Neuronal stem cell (in vitro differentiated cells): ENCODE measurements around the gene UNG. TPM values are rescaled to one million over a fixed set of nuclear protein-coding genes. Genes with fewer than 3 reads are reported as not detected.
"Not testable (repeated sequence)": the region's sequence is repeated elsewhere in the genome, so short reads cannot be mapped to it uniquely, and the experiment has no call there.

ENCODE experiments used
- DNase-seq: peaks from one replicate; pipeline ENCODE4 v3.0.0-alpha.2; 2013; ENCODE audit warnings: low spot score
- H2AFZ ChIP-seq: one replicate; pipeline ENCODE4 v1.6.1; 2013; ENCODE audit warnings: mild to moderate bottlenecking, low read length, inconsistent platforms
- H2AK5ac ChIP-seq: 2 replicates; pipeline ENCODE4 v1.6.1; 2013; ENCODE audit warnings: low read depth, mild to moderate bottlenecking, inconsistent platforms, low read length, moderate library complexity, mixed read lengths
- H2BK120ac ChIP-seq: 2 replicates; pipeline ENCODE4 v1.6.1; 2013; ENCODE audit warnings: low read depth, mild to moderate bottlenecking, inconsistent platforms, low read length, moderate library complexity, mixed read lengths
- H2BK12ac ChIP-seq: one replicate; pipeline ENCODE4 v1.6.1; 2013; ENCODE audit warnings: low read length, inconsistent platforms
- H2BK15ac ChIP-seq: 2 replicates; pipeline ENCODE4 v1.6.1; 2013; ENCODE audit warnings: mild to moderate bottlenecking, low read length, inconsistent platforms, mixed read lengths
- H2BK5ac ChIP-seq: one replicate; pipeline ENCODE4 v1.6.1; 2013; ENCODE audit warnings: inconsistent platforms, mild to moderate bottlenecking, low read length, moderate library complexity
- H3K14ac ChIP-seq: one replicate; pipeline ENCODE4 v1.6.1; 2013; ENCODE audit warnings: low read length, inconsistent platforms
- H3K18ac ChIP-seq: 2 replicates; pipeline ENCODE4 v1.6.1; 2013; ENCODE audit warnings: low read length, inconsistent platforms
- H3K23ac ChIP-seq: 2 replicates; pipeline ENCODE4 v1.6.1; 2013; ENCODE audit warnings: low read depth, mild to moderate bottlenecking, mixed read lengths, low read length, inconsistent platforms; ENCODE audit not compliant: poor library complexity
- H3K27ac ChIP-seq: replicated peaks from 3 replicates; pipeline ENCODE4 v1.5.1; 2013; ENCODE audit warnings: low read length, inconsistent platforms
- H3K27me3 ChIP-seq, 3 experiments: 2 replicates each; pipeline ENCODE4 v1.6.1; 2013; ENCODE audit warnings: low read length in 3 of 3, mild to moderate bottlenecking in 2 of 3, inconsistent platforms in 1 of 3, low read depth in 1 of 3, mixed read lengths in 1 of 3, moderate library complexity in 1 of 3; ENCODE audit not compliant: control insufficient read depth in 3 of 3, insufficient read depth in 3 of 3
- H3K36me3 ChIP-seq, 2 donors: replicated peaks in 1 of 2; 2 replicates each; pipeline ENCODE4 v1.6.1; 2013; ENCODE audit warnings: low read length in 2 of 2; ENCODE audit not compliant: control insufficient read depth in 2 of 2, insufficient read depth in 2 of 2
- H3K4ac ChIP-seq: 2 replicates; pipeline ENCODE4 v1.6.1; 2013; ENCODE audit warnings: inconsistent platforms, mild to moderate bottlenecking, low read length, moderate library complexity
- H3K4me1 ChIP-seq, 2 donors: 1 replicate in 1 of 2; 2 replicates in 1 of 2; pipeline ENCODE4 v1.6.1; 2013; ENCODE audit warnings: low read length in 2 of 2, low read depth in 1 of 2; ENCODE audit not compliant: control insufficient read depth in 2 of 2, insufficient read depth in 1 of 2
- H3K4me2 ChIP-seq: one replicate; pipeline ENCODE4 v1.6.1; 2013; ENCODE audit warnings: mild to moderate bottlenecking, low read length, inconsistent platforms; ENCODE audit not compliant: insufficient read depth, poor library complexity, severe bottlenecking
- H3K4me3 ChIP-seq, 2 donors: 2 replicates each; pipeline ENCODE4 v1.5.1; 2013; ENCODE audit warnings: low read length in 2 of 2, mild to moderate bottlenecking in 2 of 2, inconsistent platforms in 1 of 2, moderate library complexity in 1 of 2
- H3K79me1 ChIP-seq: one replicate; pipeline ENCODE4 v1.6.1; 2013; ENCODE audit warnings: low read depth, mild to moderate bottlenecking, inconsistent platforms, low read length, moderate library complexity
- H3K9ac ChIP-seq: one replicate; pipeline ENCODE4 v1.6.1; 2013; ENCODE audit warnings: mild to moderate bottlenecking, low read depth, low read length, inconsistent platforms; ENCODE audit not compliant: poor library complexity
- H3K9me3 ChIP-seq, 2 donors: replicated peaks in 1 of 2; 2 replicates each; pipeline versions ENCODE3 to v1.6.1; 2013; ENCODE audit warnings: low read length in 2 of 2, mild to moderate bottlenecking in 2 of 2, inconsistent platforms in 1 of 2, low read depth in 1 of 2, mixed read lengths in 1 of 2, moderate library complexity in 1 of 2; ENCODE audit not compliant: control insufficient read depth in 2 of 2, insufficient read depth in 1 of 2
- H4K8ac ChIP-seq: one replicate; pipeline ENCODE4 v1.6.1; 2013; ENCODE audit warnings: low read depth, mild to moderate bottlenecking, inconsistent platforms, low read length, moderate library complexity
- H4K91ac ChIP-seq: one replicate; pipeline ENCODE4 v1.6.1; 2013; ENCODE audit warnings: low read length, low read depth, mild to moderate bottlenecking, inconsistent platforms; ENCODE audit not compliant: poor library complexity
- WGBS, 2 donors: extraction: QIAGEN DNeasy Blood & Tissue Kit; methylation state at CpG; one replicate each; pipeline ENCODE4 v1.1.7; 2013; ENCODE audit warnings: missing lambda C conversion rate in 2 of 2, mixed read lengths in 1 of 2; ENCODE audit not compliant: insufficient read length in 2 of 2, insufficient replicate concordance in 1 of 2; ENCODE audit errors: extremely low coverage in 2 of 2; 5-methylcytosine and 5-hydroxymethylcytosine counted together
- polyA plus RNA-seq, 2 experiments: library from polyadenylated mRNA; stranded (reverse); fragments of 200-250 nt; gene quantifications; one replicate each; pipeline ENCODE4 v1.2.3, GENCODE V29; 2013

Gene UNG
- polyA plus RNA-seq (2013, experiment 1 of 2): 51.4 TPM
- 50.5 TPM for polyA plus RNA-seq (2013, experiment 2 of 2)

DNA sequence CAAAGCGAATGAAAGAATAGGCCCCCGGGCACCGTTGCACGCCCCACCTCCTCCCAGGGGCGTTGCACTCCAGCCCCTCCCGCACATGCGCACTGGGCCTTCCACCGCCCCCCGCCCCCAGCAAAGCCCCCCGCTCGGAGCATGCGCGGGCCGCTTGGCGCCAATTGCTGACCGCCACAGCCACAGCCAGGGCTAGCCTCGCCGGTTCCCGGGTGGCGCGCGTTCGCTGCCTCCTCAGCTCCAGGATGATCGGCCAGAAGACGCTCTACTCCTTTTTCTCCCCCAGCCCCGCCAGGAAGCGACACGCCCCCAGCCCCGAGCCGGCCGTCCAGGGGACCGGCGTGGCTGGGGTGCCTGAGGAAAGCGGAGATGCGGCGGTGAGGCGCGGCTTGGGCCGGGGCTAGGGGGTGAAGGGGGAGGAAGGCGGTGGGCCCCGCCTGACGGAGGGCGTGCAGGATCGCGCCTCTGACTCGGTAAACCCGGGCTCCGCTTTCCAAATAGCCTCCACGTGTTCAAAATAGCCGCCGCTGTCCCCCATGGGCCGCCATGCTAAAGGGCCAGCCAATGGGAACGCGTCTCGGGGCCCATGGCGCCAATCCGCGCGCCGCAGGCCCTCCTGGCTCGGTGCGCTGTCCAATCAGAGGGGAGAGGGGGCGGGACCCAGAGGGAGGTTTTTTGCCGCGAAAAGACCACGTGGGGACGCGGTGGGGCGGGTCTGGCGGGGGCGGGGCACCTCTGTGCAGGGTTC lies at the start of gene UNG:
UNG (plus strand) TSS at position 163 of the 748 bp plus-strand sequence; CDS start at position 246, 83 bp downstream.
- Histone ChIP-seq H2AK5ac (no peak within 1 kb of the TSS), H3K4me2 (peak within 1 kb of the TSS; percentile 100), H2BK5ac (no peak within 1 kb of the TSS), H3K9ac (peak within 1 kb of the TSS; percentile 87), H3K23ac (peak within 1 kb of the TSS; percentile 58), H4K8ac (no peak within 1 kb of the TSS), H3K27me3 (no peaks in the 10 kb centered on the region), H2AFZ (peak within 1 kb of the TSS; percentile 99), H2BK15ac (no peak within 1 kb of the TSS), H3K36me3 (peaks cover 23 to 42% of the 10 kb centered on the region in 2 donors), H3K4ac (no peak within 1 kb of the TSS), H2BK120ac (no peak within 1 kb of the TSS), H3K4me1 (peaks cover 7 to 12% of the 10 kb centered on the region in 2 donors), H4K91ac (no peak within 1 kb of the TSS), H3K79me1 (peaks cover 4% of the 10 kb centered on the region), H3K14ac (no peak within 1 kb of the TSS), H2BK12ac (no peak within 1 kb of the TSS), H3K9me3 (no peaks in the 10 kb centered on the region), H3K27ac (peak within 1 kb of the TSS; percentile 85), H3K4me3 (peak within 1 kb of the TSS; percentile 78 to 87), H3K18ac (peak within 1 kb of the TSS; percentile 84)
- DNase-seq: peak; percentile 95
- WGBS, 2 donors: no CpG with 5 or more reads among the region's 71 CpGs

DNA sequence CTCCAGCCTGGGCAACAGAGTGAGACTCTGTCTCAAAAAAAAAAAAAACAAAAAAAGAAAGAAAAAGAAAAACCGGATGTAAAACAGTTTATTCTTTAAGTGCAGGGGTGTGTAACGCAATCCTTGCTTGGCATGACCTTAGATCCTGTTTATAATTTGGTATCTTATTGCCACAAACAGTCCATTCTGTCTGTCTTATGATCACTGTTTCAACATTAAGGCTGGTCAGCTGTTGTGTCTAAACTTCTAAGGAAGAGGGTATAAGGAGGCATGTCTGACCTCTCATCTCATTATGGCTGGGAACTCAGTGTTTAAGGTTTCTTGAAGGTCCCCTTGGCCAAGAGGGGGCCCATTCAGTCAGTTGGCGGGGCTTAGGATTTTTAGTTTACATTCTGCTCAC lies 48.7 kb upstream of the UNG start:
- H3K4me1 ChIP-seq: peaks cover 4 to 10% of the 10 kb centered on the region in 2 donors
- not testable (repeated sequence) for H2AK5ac ChIP-seq, H2BK120ac ChIP-seq, H3K4me3 ChIP-seq, H2AFZ ChIP-seq, H2BK12ac ChIP-seq, H2BK5ac ChIP-seq, H3K14ac ChIP-seq, H3K9me3 ChIP-seq, H3K27me3 ChIP-seq, H3K18ac ChIP-seq, H3K36me3 ChIP-seq, H4K8ac ChIP-seq, H3K23ac ChIP-seq, H3K9ac ChIP-seq, H3K27ac ChIP-seq, H3K4me2 ChIP-seq, H3K79me1 ChIP-seq, H4K91ac ChIP-seq, H3K4ac ChIP-seq, DNase-seq, H2BK15ac ChIP-seq
- WGBS, 2 donors: no CpG with 5 or more reads among the region's 3 CpGs

- H4K91ac ChIP-seq, H3K27ac ChIP-seq, H3K18ac ChIP-seq, H3K4me2 ChIP-seq, H2BK15ac ChIP-seq, H3K9ac ChIP-seq, H2BK12ac ChIP-seq, H2BK5ac ChIP-seq, H3K14ac ChIP-seq, H3K23ac ChIP-seq, H3K79me1 ChIP-seq, DNase-seq, H3K27me3 ChIP-seq, H3K9me3 ChIP-seq, H2AK5ac ChIP-seq, H3K36me3 ChIP-seq, H3K4me3 ChIP-seq, H2AFZ ChIP-seq, H3K4ac ChIP-seq, H2BK120ac ChIP-seq, H4K8ac ChIP-seq: not testable (repeated sequence)
- no CpG with 5 or more reads among the region's 8 CpGs for WGBS, 2 donors
- H3K4me1 ChIP-seq: peaks cover 4 to 12% of the 10 kb centered on the region in 2 donors
Measured at GRCh38 chr12:109049794-109050193, 47.6 kb upstream of the UNG start.

- Histone ChIP-seq H3K4me1 (peaks cover 4 to 12% of the 10 kb centered on the region in 2 donors), H3K18ac (no peak overlapping the region), H3K36me3 (peaks cover 0 to 2% of the 10 kb centered on the region in 2 donors), H3K27ac (no peak overlapping the region), H3K79me1 (peaks cover 4% of the 10 kb centered on the region), H3K9me3 (no peaks in the 10 kb centered on the region), H2BK5ac (peak overlapping the region; percentile 93), H3K23ac (no peak overlapping the region), H4K91ac (no peak overlapping the region), H3K4me2 (peak overlapping the region; percentile 51), H2AK5ac (no peak overlapping the region), H3K9ac (no peak overlapping the region), H2BK15ac (no peak overlapping the region), H2BK120ac (no peak overlapping the region), H4K8ac (no peak overlapping the region), H2BK12ac (no peak overlapping the region), H3K4ac (no peak overlapping the region), H3K14ac (no peak overlapping the region), H3K27me3 (no peaks in the 10 kb centered on the region), H3K4me3 (peak overlapping the region; percentile 31 to 99), H2AFZ (peak overlapping the region; percentile 99)
- no peak for DNase-seq
- WGBS, 2 donors: no CpG with 5 or more reads among the region's 6 CpGs
Measured at GRCh38 chr12:109052097-109052413, 45.3 kb upstream of the UNG start.
